ENCODE data around the gene PGS1. TPM values are rescaled to one million over a fixed set of nuclear protein-coding genes. Genes with fewer than 3 reads are reported as not detected.

Gene PGS1
- total RNA-seq, 4 donors from 2014 or later: 30.4 to 40.3 (median 39.9) TPM

DNA sequence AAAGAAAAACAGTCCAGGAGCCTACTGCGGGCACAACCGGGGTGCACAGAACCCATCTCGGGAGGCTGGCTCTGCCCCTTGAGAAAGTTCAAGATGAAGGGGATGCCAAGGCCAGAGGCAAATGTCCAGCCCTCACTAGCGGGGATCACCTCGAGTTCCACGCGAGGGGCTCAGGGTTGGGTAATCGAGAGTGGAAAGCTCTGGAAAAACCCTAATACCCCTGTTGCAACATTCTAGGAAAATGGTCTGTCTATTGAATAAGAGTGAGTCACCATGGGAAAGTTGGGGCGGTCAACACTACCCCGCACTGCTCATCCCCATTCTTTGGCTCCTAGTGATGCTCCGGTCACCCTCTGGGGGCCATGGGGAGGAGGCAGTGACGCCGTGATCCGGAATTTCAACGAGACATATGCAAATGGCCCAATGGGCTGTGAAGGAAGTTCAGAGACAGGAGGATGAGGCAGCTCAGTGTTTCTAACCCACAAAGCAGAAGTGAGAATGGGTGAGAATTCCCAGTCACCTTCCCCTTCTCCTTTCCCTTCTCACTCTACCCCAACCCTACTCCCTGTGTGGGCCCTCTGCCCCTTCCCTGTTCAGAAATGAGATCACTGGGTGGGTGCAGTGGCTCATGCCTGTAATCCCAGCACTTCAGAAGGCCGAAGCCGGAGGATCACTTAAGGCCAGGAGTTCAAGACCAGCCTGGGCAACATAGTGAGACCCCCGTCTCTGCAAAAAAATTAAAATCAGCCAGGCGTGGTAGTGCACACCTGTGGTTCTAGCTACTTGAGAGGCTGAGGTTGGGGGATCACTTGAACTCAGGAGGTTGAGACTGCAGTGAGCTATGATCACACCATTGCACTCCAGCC, 41.0 kb upstream of the PGS1 start:
- no peak for DNase-seq (ENCODE audit: low spot score in 2 of 2)
- no peak overlapping the region for H3K4me3 ChIP-seq (ENCODE audit: low read depth, poor library complexity, severe bottlenecking)
- WGBS, 2 donors: 86 to 87% methylated on average over 19 of the region's 19 CpGs
- TF ChIP-seq, protein P1, sequence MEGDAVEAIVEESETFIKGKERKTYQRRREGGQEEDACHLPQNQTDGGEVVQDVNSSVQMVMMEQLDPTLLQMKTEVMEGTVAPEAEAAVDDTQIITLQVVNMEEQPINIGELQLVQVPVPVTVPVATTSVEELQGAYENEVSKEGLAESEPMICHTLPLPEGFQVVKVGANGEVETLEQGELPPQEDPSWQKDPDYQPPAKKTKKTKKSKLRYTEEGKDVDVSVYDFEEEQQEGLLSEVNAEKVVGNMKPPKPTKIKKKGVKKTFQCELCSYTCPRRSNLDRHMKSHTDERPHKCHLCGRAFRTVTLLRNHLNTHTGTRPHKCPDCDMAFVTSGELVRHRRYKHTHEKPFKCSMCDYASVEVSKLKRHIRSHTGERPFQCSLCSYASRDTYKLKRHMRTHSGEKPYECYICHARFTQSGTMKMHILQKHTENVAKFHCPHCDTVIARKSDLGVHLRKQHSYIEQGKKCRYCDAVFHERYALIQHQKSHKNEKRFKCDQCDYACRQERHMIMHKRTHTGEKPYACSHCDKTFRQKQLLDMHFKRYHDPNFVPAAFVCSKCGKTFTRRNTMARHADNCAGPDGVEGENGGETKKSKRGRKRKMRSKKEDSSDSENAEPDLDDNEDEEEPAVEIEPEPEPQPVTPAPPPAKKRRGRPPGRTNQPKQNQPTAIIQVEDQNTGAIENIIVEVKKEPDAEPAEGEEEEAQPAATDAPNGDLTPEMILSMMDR (IDR thresholded peaks at IDR 0.05): no peak
- TF ChIP-seq POLR2A (IDR thresholded peaks at IDR 0.05): no peak
- intact Hi-C loops (cut with DNase I; ENCODE audit: low total_unique reads): no loop called here

DNA sequence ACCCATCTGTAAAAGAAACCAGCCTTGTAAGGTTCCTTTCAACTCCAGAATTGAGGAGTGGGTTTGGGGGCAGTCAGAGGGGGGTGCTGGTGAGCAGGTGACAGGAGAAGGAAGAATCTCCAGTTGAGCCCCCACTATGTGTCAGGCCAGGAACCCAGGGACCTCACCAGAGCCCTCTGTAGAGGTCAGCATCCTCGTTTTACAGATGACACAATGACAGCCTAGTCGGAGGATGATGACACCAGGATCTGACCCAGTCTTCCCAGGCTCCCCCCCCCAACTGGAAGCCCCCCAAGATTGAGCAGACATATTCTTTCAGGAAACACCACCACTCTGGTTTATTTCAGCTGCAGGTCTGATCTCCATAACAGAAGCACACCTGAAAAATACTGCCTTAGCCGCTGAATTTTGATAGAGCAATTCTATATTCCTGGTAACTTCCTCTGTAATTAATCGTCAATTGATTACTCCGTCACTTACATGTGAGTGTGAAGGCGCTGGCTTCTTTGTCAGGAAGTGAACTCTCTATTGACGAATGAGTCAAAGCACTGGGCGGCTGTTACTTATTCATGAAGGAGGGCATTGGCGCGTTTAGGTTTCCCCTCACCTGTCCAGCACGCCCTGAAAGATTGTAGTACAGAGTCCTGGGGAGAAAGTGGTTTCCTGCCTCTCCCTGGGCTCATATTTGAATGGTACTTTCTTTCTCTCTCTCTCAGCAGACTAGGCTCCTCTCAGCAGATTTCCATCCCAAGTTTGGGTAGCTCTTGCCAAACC, 39.8 kb upstream of the PGS1 start:
- no peak for DNase-seq (ENCODE audit: low spot score in 2 of 2)
- TF ChIP-seq, protein P1 (IDR thresholded peaks at IDR 0.05): no peak
- TF ChIP-seq POLR2A (IDR thresholded peaks at IDR 0.05): no peak
- no peak overlapping the region for H3K4me3 ChIP-seq (ENCODE audit: low read depth, poor library complexity, severe bottlenecking)
- 44 to 47% methylated on average over 11 of the region's 11 CpGs for WGBS, 2 donors
- intact Hi-C loops (cut with DNase I; ENCODE audit: low total_unique reads): no loop called here

DNA sequence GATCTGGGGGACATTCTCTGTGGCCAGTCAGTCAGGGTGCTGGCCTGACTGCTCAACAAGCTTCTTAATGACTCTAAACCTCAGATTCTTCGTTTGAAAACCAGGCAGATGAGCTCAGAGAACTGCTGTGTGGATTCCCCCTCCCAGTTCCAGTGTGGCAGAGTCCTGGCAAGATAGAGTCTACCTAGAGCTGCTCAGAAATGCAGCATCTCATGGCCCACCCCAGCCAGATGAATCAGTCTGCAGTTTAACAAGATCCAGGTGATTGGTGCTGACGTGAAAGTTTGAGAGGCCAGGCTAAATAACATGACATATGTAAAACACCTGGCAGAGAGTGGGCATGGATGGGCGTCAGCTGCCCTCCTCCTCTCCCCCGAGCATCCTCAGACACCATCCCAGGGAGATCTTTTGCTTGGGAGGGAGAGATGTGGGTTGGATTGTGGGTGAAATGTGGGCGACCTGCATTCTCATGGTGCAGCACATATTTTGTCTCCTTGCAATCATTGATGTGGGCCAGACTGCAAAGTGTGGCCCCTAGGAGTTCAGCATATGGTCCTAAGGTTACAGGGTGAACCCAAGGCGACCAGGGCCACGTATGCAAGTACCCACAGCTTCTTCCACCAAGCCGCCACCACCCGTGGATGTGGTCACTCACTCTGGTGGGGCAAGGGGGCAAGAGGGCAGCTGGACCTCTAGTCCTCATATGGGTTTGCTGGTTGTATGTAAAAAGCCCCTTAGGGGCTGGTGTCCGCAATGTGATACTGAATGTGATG, 38.1 kb upstream of the PGS1 start:
- TF ChIP-seq, protein P1 (IDR thresholded peaks at IDR 0.05): no peak
- TF ChIP-seq POLR2A (IDR thresholded peaks at IDR 0.05): no peak
- 70 to 74% methylated on average over 10 of the region's 10 CpGs for WGBS, 2 donors
- H3K4me3 ChIP-seq (ENCODE audit: low read depth, poor library complexity, severe bottlenecking): no peak overlapping the region
- intact Hi-C loops (cut with DNase I; ENCODE audit: low total_unique reads): no loop called here
- DNase-seq (ENCODE audit: low spot score in 2 of 2): no peak

DNA sequence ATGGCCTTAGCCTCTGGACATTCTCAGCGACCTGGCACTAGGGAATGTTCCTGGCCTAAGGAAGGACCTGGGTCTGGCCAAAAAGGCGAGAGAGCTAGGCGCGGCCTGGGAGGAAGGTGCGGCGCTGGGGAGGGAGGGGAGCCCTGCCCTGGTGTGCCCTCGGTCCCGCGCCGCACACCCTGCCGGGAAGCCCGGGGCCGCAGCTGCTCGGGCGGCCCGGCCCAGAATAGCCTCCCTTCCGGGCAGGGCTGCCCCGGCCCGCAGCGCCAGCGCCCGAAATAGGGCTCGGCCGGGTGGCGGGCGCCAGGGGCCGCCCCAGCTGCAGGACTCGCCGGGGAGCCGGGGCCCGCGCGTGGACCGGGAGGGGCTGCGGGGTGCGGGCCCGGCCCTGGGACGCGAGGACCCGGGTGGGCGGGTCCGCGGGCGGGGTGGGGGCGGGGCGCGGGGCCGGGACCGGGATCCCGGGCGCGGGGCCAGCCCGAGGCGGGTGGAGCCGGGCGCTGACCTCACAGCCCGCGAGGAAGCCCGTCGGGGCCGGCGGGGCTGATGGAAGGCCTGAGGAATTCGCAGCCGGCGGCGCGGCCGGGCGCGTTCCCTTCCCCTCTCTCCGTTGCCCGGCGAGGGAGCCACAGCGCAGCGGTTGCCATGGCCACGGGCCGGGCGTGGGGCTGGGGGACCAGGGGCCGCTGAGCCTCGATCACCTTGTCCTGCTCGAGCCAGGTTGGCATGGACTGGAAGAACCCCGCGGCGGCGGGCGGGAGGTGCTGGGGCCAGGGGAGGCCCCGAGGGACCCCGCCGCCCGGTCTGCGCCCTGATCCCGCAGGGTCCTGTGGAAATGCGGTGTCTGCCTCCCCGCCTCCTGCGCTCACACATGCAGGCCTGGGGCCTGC, 36.6 kb upstream of the PGS1 start:
- TF ChIP-seq POLR2A (IDR thresholded peaks at IDR 0.05): no peak
- WGBS, 2 donors: 3 to 7% methylated on average over 13 to 16 of the region's 95 CpGs
- no peak overlapping the region for H3K4me3 ChIP-seq (ENCODE audit: low read depth, poor library complexity, severe bottlenecking)

DNA sequence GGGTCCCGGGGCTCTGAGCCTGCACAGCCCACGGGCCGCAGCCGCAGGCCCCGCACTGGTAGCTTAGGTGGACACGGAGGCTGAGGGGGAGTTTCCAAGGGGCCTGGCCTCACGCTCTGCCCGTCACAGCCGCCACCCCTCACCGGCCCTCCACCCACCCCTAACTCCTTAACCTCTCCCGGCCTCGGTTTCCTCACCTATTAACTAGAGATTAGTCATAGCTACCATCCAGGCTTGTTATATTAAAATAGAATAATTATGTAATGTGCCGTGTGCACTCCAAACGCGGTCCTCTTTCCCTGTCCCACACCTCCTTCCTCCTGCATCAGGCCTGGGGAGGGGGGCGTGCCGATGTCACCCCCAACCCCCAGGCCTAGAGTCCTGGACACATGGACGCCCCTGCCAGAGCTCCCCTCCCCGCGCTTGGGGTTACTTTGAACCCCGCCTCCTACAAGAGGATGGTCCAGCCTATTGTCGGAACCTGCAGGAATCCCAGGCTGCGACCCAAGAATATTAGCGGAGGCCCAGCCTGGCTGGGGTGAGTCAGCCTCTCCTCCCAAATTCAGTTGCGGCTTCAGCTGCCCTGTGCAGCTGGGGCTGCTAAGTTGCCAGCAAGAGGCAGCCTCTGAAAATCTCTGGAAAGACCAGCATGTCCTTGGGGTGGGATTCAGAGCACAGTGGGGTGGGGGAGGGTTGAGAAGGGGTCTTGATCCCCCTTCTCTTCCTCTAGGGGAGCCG, 35.8 kb upstream of the PGS1 start:
- no peak overlapping the region for H3K4me3 ChIP-seq (ENCODE audit: low read depth, poor library complexity, severe bottlenecking)
- peak in 1 of 2 donors; percentile 92 for DNase-seq (ENCODE audit: low spot score in 2 of 2)
- TF ChIP-seq, protein P1 (IDR thresholded peaks at IDR 0.05): no peak
- TF ChIP-seq POLR2A (IDR thresholded peaks at IDR 0.05): no peak
- 13 to 14% methylated on average over 20 to 26 of the region's 26 CpGs for WGBS, 2 donors
- intact Hi-C loops (cut with DNase I; ENCODE audit: low total_unique reads): loop anchor here (1.0 kb wide), 1 partner anchor 17 kb away; no protein-coding TSS in a partner anchor

More for the DNA sequence above, 36.6 kb upstream of the PGS1 start:
- DNase-seq (ENCODE audit: low spot score in 2 of 2): peak in 1 of 2 donors; percentile 93
- intact Hi-C loops (cut with DNase I; ENCODE audit: low total_unique reads): loop anchor here (1.0 kb wide), 1 partner anchor 17 kb away; no protein-coding TSS in a partner anchor
